Tibial nerve (tissue), 4 donors: ENCODE measurements around the gene TLE3.

Experiments used
- CTCF ChIP-seq, 5 experiments: fragments of 200-600 bp in 3 of 5; fragments of 450-650 bp in 2 of 5; sonication (generic) in 3 of 5; IDR thresholded peaks; one replicate each; pipeline ENCODE4 v1.5.1; 2016 to 2019; ENCODE audit warnings: antibody characterized with exemption in 5 of 5, mild to moderate bottlenecking in 3 of 5, moderate library complexity in 2 of 5
- EP300 ChIP-seq, 2 donors: sonication (generic); formaldehyde crosslinking; IDR thresholded peaks; one replicate each; pipeline ENCODE4 v1.6.1; 2017; ENCODE audit warnings: antibody characterized with exemption in 2 of 2, mild to moderate bottlenecking in 1 of 2
- POLR2A ChIP-seq, 2 donors: fragments of 450-650 bp; IDR thresholded peaks; one replicate each; pipeline ENCODE4 v1.6.1; 2017; ENCODE audit warnings: antibody characterized with exemption in 2 of 2, mild to moderate bottlenecking in 2 of 2, moderate library complexity in 2 of 2

GRCh38 chr15:70091726-70092463 lies 5.8 kb downstream of the TLE3 start:
- TF ChIP-seq CTCF (IDR thresholded peaks at IDR 0.05) = no peak
- no peak for TF ChIP-seq POLR2A (IDR thresholded peaks at IDR 0.05)
- TF ChIP-seq EP300 (IDR thresholded peaks at IDR 0.05) = no peak
